Frontal cortex (tissue), 4 donors: ENCODE results near the gene ARHGAP26. TPM values are rescaled to one million over a fixed set of nuclear protein-coding genes. Genes with fewer than 3 reads are reported as not detected.

Source experiments
- DNase-seq, 2 donors: peaks; one replicate each; pipeline ENCODE4 v3.0.0; 2012; ENCODE audit warnings: low spot score in 2 of 2
- FAIRE-seq: peaks from 2 replicates; lab custom pipeline; 2012; peaks lifted over from hg19 to GRCh38; lab: Jason Lieb, UNC
- total RNA-seq: library from RNA; depleted of rRNA; stranded (reverse); fragments of >200 nt; gene quantifications from one replicate; pipeline ENCODE4 v1.2.3, GENCODE V29; 2014
- donor health status: control.
- donor health status: control.
- donor health status: control.

The ARHGAP26 gene
- total RNA-seq, 1 donor from 2014 or later, result 7.3 TPM

GRCh38 chr5:143135832-143136551, 365.8 kb downstream of the ARHGAP26 start:
- no peak for DNase-seq
- FAIRE-seq, result no peak

DNA sequence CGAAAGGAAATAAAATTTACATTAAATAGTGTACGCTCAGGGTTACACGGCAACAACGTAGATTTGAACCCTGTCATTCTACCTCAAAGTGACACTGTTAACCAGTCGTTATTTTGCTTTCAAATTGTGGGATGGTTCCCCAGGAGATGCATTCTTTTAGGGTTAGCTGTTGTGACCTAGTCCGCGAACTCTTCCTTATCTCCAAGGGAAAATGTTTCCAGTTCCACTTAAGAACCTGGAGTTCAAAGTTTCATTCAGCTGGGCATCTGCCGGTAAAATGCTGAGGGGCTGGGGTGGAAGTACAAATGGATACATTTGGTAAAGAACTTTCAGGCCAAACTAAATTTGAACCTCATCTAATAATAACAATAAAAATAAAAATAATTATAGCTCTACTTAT, 368.7 kb downstream of the ARHGAP26 start:
- FAIRE-seq (no peak), DNase-seq (no peak)

GRCh38 chr5:143139585-143139984, 369.4 kb downstream of the ARHGAP26 start:
- no peak for DNase-seq

DNA sequence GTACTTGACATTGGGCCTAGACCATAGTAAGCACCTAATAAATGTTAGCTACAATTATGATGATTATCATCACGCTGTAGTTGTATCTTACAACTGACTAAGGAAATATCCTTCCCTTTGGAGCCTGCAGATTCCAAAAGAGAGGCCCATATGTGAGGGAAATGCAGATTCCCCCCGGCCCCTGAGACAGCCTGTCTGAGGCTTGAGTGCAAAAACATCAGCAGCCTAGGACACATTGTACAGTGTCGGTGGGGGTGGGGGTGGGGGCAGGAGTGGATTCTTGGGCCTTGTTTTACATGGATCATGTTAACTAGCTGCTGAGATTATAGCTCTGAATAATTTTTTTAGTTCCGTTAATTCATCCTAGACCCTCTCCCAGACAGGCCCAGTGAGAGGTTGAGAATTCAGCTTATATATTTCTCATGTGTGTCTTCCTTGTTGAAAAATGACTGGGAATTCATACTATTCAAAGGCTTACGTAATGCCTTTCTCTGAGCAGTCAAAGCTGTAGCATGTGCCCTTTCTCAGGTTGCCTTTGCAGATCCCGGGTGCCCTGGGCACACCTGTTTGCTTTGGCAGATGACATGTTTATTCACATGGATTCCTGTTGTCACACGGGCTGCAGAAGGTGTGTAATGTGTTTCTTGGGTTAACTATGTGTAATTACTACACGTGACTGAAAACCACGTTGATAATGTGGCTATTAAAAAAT, 370.5 kb downstream of the ARHGAP26 start:
- DNase-seq, result no peak
- no peak for FAIRE-seq

More at GRCh38 chr5:143139585-143139984, 369.4 kb downstream of the ARHGAP26 start:
- no peak for FAIRE-seq

GRCh38 chr5:143141652-143142051, 371.5 kb downstream of the ARHGAP26 start:
- no peak for FAIRE-seq
- DNase-seq, result no peak

- FAIRE-seq (no peak), DNase-seq (peak in 1 of 2 donors; percentile 14)
Measured at GRCh38 chr5:143142596-143143435, 372.6 kb downstream of the ARHGAP26 start.

DNA sequence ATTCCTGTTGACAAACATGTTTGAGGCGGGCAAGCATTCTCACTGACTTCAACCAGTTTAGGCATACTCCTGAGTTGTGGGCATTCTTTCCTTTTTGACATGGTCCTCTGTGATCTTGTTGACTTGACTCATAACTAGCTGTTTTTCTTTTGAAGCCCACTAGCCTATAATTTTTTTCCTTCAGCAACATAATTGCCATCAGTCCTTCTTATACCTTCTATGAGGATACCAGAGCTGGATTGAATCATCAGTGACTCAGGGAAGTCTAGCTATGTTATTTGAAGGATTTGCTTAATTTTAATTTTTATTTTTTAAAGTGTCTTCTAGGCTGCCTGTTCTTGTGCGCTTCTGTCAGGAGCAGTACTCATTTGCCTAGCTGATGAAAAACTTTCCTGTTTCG, 373.8 kb downstream of the ARHGAP26 start:
- DNase-seq, result no peak
- FAIRE-seq, result no peak

DNA sequence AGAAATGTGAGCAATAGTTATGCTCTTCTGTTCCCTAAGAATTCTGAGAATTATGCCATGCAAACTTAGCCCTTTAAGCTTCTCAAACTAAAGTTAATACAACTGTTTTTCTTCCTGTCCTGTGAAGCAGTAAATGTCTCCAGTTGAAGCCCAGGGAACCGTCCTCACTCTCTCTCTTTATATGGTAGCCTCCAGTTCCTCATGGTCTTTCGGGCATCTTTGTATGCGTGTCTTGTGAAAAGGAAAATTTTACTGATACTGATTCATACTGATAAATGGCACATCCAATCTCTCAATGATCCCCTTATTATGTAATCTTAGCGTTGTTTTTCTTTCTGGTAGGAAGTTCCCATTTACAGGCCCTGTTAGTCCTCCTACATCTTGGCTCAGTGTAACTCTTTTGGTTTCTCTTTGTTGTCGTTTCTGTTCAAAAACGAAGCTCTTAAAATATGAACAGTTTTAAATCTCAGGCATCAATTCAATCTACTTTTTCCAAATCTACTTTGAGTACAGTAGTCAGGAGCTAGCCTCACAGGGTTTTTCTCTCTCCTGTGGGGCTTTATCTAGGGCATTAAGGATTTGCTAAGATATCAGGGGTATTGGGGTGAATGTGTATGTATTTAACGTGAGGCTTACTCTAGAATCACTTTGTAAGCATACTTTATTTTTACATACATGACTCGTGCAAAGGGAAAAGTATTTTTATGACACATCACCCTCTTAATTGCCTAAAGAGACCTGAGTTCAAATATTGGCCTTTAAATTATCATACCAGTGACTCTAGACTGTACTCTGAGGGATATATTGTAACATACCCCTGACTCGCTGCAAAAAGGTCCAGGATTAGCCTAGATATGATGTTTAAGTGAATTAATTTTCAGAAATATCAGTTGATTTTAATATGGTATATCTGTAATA, 375.3 kb downstream of the ARHGAP26 start:
- DNase-seq (no peak), FAIRE-seq (no peak)

- FAIRE-seq, result no peak
- no peak for DNase-seq
Measured at GRCh38 chr5:143146161-143146560, 376.0 kb downstream of the ARHGAP26 start.

DNA sequence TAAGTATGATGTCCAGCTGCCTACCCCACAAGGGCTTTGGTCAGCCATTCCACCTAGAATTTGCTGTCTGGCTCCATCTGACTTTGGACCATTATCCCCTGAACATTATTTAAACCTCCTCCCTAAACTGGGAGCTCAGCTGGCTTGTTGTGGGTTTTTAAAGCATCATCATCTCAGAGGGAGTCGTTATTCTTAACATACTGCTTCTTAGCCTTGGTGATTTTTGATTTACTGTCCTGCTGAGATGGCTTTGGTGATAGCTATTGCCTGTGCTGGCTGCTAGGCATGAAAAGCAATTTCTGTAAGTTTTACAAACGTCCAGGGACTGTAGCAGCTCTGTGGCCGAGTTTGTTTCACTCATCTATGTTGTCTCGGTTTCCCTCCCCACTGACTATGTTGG, 377.2 kb downstream of the ARHGAP26 start:
- FAIRE-seq (no peak), DNase-seq (no peak)

GRCh38 chr5:143147902-143148301, 377.7 kb downstream of the ARHGAP26 start:
- DNase-seq (no peak), FAIRE-seq (no peak)

DNA sequence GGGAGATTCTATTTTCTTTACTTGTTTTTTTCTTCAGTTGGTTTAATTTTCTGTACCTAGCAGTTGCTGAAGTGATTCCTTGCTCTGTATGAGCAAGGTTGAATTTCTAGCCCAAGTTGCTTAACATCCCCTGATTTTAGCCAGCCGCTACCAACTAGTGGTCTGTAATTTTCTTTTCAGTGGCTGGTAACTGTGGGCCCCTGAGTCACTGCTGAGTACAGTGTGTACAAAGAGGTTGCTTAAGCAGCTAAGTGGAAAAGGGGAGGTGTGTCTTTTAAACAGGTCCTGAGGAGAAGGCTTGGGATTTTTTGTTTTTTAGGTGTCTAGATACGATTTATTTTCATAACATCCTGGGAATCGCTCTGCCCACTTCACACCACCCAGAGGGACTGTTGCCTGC, 378.6 kb downstream of the ARHGAP26 start:
- FAIRE-seq (no peak), DNase-seq (no peak)

GRCh38 chr5:143149759-143150158, 379.6 kb downstream of the ARHGAP26 start:
- FAIRE-seq (no peak), DNase-seq (no peak)

DNA sequence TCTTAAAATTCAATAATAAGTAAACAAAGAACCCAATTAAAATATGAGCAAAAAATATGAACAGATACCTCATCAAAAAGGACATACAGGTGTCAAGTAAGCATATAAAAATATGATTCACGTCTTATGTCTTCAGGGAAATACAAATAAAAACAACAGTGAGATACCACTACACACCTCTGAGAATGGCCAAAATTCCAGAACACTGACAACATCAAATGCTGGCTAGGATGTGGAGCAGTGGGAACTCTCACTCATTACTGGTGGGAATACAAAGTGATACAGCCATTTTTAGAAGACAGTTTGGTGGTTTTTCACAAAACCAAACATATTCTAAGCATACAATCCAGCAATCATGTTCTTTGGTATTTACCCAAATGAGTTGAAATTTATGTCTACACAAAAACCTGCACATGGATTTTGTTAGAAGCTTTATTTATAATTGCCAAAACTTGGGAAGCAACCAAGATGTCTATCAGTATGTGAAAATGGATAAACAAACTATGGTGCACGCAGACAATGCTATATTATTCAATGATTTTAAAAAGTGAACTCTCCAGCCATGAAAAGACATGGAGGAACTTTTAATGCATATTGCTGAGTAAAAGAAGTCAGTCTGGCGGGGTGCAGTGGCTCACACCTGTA, 381.0 kb downstream of the ARHGAP26 start:
- FAIRE-seq (no peak), DNase-seq (no peak)

GRCh38 chr5:143152445-143152844, 382.3 kb downstream of the ARHGAP26 start:
- no peak for FAIRE-seq
- DNase-seq, result no peak

- no peak for DNase-seq
- no peak for FAIRE-seq
Measured at GRCh38 chr5:143153332-143154119, 383.3 kb downstream of the ARHGAP26 start.

- FAIRE-seq (no peak), DNase-seq (no peak)
Measured at GRCh38 chr5:143154510-143155370, 384.6 kb downstream of the ARHGAP26 start.
